ENCODE data around the gene OPN1LW. TPM values are rescaled to one million over a fixed set of nuclear protein-coding genes. Genes with fewer than 3 reads are reported as not detected.
"Not testable (repeated sequence)": the region's sequence is repeated elsewhere in the genome, so short reads cannot be mapped to it uniquely, and the experiment has no call there.

OPN1LW gene
- total RNA-seq: not detected in 2 replicates

- not testable (repeated sequence) for DNase-seq (ENCODE audit: low read depth)
These were observed at the start of gene OPN1LW for GRCh38 chrX:154144010-154144409. Gene OPN1LW (plus strand): TSS chrX:154144243. CDS start chrX:154144284, 41 bp downstream.

- DNase-seq (ENCODE audit: low read depth): no peak
These were observed 49.2 kb upstream of the OPN1LW start for GRCh38 chrX:154094833-154095232.

GRCh38 chrX:154096140-154097002 is 47.7 kb upstream of the OPN1LW start:
- DNase-seq (ENCODE audit: low read depth): peak; percentile 2

- DNase-seq (ENCODE audit: low read depth): peak; percentile 6
These were observed 46.9 kb upstream of the OPN1LW start for GRCh38 chrX:154097003-154097588.

- DNase-seq (ENCODE audit: low read depth): peak; percentile 74
These were observed 46.2 kb upstream of the OPN1LW start, which contains the start of gene MECP2 for GRCh38 chrX:154097589-154098541. Gene MECP2 (minus strand): TSS chrX:154097717.

- no peak for DNase-seq (ENCODE audit: low read depth)
These were observed 45.5 kb upstream of the OPN1LW start for GRCh38 chrX:154098551-154098950.

GRCh38 chrX:154113729-154114128 is 30.3 kb upstream of the OPN1LW start:
- DNase-seq (ENCODE audit: low read depth): peak; percentile 7

- no peak for DNase-seq (ENCODE audit: low read depth)
These were observed 29.4 kb upstream of the OPN1LW start for GRCh38 chrX:154114652-154115051.

GRCh38 chrX:154115071-154115470 is 29.0 kb upstream of the OPN1LW start:
- no peak for DNase-seq (ENCODE audit: low read depth)

GRCh38 chrX:154115750-154116149 is 28.3 kb upstream of the OPN1LW start:
- DNase-seq (ENCODE audit: low read depth): no peak

- DNase-seq (ENCODE audit: low read depth): no peak
These were observed 27.4 kb upstream of the OPN1LW start for GRCh38 chrX:154116426-154117211.

GRCh38 chrX:154117566-154117965 is 26.5 kb upstream of the OPN1LW start:
- no peak for DNase-seq (ENCODE audit: low read depth)

- DNase-seq (ENCODE audit: low read depth): no peak
These were observed 23.5 kb upstream of the OPN1LW start for GRCh38 chrX:154120567-154120966.

GRCh38 chrX:154121207-154121606 is 22.8 kb upstream of the OPN1LW start:
- no peak for DNase-seq (ENCODE audit: low read depth)

- no peak for DNase-seq (ENCODE audit: low read depth)
These were observed 22.1 kb upstream of the OPN1LW start for GRCh38 chrX:154121961-154122360.

GRCh38 chrX:154123241-154124219 is 20.5 kb upstream of the OPN1LW start:
- no peak for DNase-seq (ENCODE audit: low read depth)

GRCh38 chrX:154125391-154126040 is 18.5 kb upstream of the OPN1LW start:
- no peak for DNase-seq (ENCODE audit: low read depth)

- DNase-seq (ENCODE audit: low read depth): no peak
These were observed 17.9 kb upstream of the OPN1LW start for GRCh38 chrX:154126101-154126500.

GRCh38 chrX:154131955-154132354 is 12.1 kb upstream of the OPN1LW start:
- no peak for DNase-seq (ENCODE audit: low read depth)
